SK-N-SH (cell line): ENCODE measurements around the gene ADAR.

Experiments used
- CTCF ChIP-seq: fragments of 200-600 bp; sonication (generic); IDR thresholded peaks from 2 replicates; pipeline ENCODE4 v1.6.1; 2017; ENCODE audit warnings: antibody characterized with exemption, mild to moderate bottlenecking, moderate library complexity
- EP300 ChIP-seq, 2 experiments: IDR thresholded peaks; 2 replicates each; pipeline versions ENCODE4 v1.4.0 to v1.6.1; 2012; ENCODE audit warnings: borderline replicate concordance in 1 of 2, low read depth in 1 of 2, low read length in 1 of 2
- JUND ChIP-seq: IDR thresholded peaks from 2 replicates; pipeline ENCODE4 v1.4.0; 2012
- REST ChIP-seq: IDR thresholded peaks from 2 replicates; pipeline ENCODE4 v1.6.1; 2012; ENCODE audit warnings: mild to moderate bottlenecking, low read depth, low read length, moderate library complexity
- USF2 ChIP-seq: fragments of 150-350 bp; IDR thresholded peaks from 2 replicates; pipeline ENCODE4 v1.6.1; 2017; ENCODE audit warnings: antibody characterized with exemption, low read length, low read depth, borderline replicate concordance

GRCh38 chr1:154581766-154582165 lies 26.2 kb downstream of the ADAR start:
- no peak for TF ChIP-seq CTCF
- TF ChIP-seq REST, result no peak
- no peak for TF ChIP-seq USF2
- no peak for TF ChIP-seq JUND
- no peak for TF ChIP-seq EP300 (IDR thresholded peaks at IDR 0.05; ENCODE audit: borderline replicate concordance in 1 of 2, low read depth in 1 of 2, low read length in 1 of 2)
